D721Med (cell line): ENCODE data around the gene HADHA.

Source experiments
- DNase-seq: peaks from one replicate; pipeline ENCODE4 v3.0.0; 2011; ENCODE audit warnings: low spot score; ENCODE audit not compliant: insufficient read length
- FAIRE-seq: peaks from 2 replicates; lab custom pipeline; 2011; peaks lifted over from hg19 to GRCh38; lab: Jason Lieb, UNC
- CTCF ChIP-seq: IDR thresholded peaks from 2 replicates; pipeline ENCODE4 v1.5.1; 2012; ENCODE audit warnings: mild to moderate bottlenecking, control low read depth; ENCODE audit not compliant: insufficient read depth; ENCODE audit errors: missing control alignments

HADHA gene

GRCh38 chr2:26174691-26175465 is 69.6 kb downstream of the HADHA start:
- FAIRE-seq (no peak), DNase-seq (no peak)
- no peak for TF ChIP-seq CTCF

GRCh38 chr2:26173776-26174482 is 70.5 kb downstream of the HADHA start:
- FAIRE-seq: no peak
- DNase-seq: no peak
- TF ChIP-seq CTCF: no peak

- DNase-seq: peak; percentile 89
- FAIRE-seq: no peak
- TF ChIP-seq CTCF: no peak
Measured at GRCh38 chr2:26172871-26173775, 71.3 kb downstream of the HADHA start, which contains the start of gene GAREM2. Gene GAREM2, plus strand, starts transcription at chr2:26173088. Its CDS starts 133 bp downstream, at chr2:26173221.

- peak; percentile 59 for DNase-seq
- no peak for FAIRE-seq
- no peak for TF ChIP-seq CTCF
Measured at GRCh38 chr2:26172189-26172870, 72.1 kb downstream of the HADHA start.

- FAIRE-seq (no peak), DNase-seq (no peak)
- no peak for TF ChIP-seq CTCF
Measured at GRCh38 chr2:26170795-26171194, 73.6 kb downstream of the HADHA start.

- DNase-seq: no peak
- no peak for FAIRE-seq
- TF ChIP-seq CTCF: no peak
Measured at GRCh38 chr2:26169681-26170414, 74.6 kb downstream of the HADHA start.
